Measurements from ENCODE around the gene GMDS. TPM values are rescaled to one million over a fixed set of nuclear protein-coding genes. Genes with fewer than 3 reads are reported as not detected.

Gene GMDS
- total and polyA plus RNA-seq, 2 donors (not counting 1 experiment from before 2014, with no cell fraction given) = 12.7 to 34.5 TPM

GRCh38 chr6:1749041-1749440, 496.4 kb downstream of the GMDS start:
- Histone ChIP-seq H4K20me1 (ENCODE audit: control insufficient read depth, extremely low read depth, insufficient read depth, low read length) (no peaks in the 10 kb centered on the region), H3K9ac (ENCODE audit: insufficient read depth, low read length) (no peak overlapping the region), H3K36me3 (ENCODE audit: control insufficient read depth, insufficient read depth, low read length) (no peaks in the 10 kb centered on the region), H3K9me3 (ENCODE audit: control insufficient read depth, insufficient read depth, low read depth, low read length) (no peaks in the 10 kb centered on the region), H3K4me2 (ENCODE audit: extremely low read depth, insufficient read depth, low read length) (no peak overlapping the region), H3K4me3 (replicated peaks in 1 of 4; ENCODE audit: control extremely low read depth in 1 of 4, insufficient read depth in 1 of 4, low read depth in 3 of 4, low read length in 4 of 4) (no peak overlapping the region), H3K79me2 (ENCODE audit: control insufficient read depth, insufficient read depth, low read length) (no peaks in the 10 kb centered on the region), H3K27me3 (ENCODE audit: control insufficient read depth, insufficient read depth, low read length) (no peaks in the 10 kb centered on the region), H2AFZ (ENCODE audit: low read length) (no peak overlapping the region), H3K27ac (ENCODE audit: insufficient read depth, low read length) (no peak overlapping the region), H3K4me1 (ENCODE audit: control insufficient read depth, extremely low read depth, insufficient read depth, low read length) (no peaks in the 10 kb centered on the region)
- TF ChIP-seq EZH2 (IDR thresholded peaks at IDR 0.05; ENCODE audit: low read length, missing control alignments) = no peak
- TF ChIP-seq, protein P1, sequence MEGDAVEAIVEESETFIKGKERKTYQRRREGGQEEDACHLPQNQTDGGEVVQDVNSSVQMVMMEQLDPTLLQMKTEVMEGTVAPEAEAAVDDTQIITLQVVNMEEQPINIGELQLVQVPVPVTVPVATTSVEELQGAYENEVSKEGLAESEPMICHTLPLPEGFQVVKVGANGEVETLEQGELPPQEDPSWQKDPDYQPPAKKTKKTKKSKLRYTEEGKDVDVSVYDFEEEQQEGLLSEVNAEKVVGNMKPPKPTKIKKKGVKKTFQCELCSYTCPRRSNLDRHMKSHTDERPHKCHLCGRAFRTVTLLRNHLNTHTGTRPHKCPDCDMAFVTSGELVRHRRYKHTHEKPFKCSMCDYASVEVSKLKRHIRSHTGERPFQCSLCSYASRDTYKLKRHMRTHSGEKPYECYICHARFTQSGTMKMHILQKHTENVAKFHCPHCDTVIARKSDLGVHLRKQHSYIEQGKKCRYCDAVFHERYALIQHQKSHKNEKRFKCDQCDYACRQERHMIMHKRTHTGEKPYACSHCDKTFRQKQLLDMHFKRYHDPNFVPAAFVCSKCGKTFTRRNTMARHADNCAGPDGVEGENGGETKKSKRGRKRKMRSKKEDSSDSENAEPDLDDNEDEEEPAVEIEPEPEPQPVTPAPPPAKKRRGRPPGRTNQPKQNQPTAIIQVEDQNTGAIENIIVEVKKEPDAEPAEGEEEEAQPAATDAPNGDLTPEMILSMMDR (conservative IDR thresholded peaks at IDR 0.05 in 1 of 2, IDR thresholded peaks at IDR 0.05 in 1 of 2; ENCODE audit: low read depth in 1 of 2, low read length in 2 of 2) = no peak
- DNase-seq (ENCODE audit: low read depth in 2 of 2) = no peak

DNA sequence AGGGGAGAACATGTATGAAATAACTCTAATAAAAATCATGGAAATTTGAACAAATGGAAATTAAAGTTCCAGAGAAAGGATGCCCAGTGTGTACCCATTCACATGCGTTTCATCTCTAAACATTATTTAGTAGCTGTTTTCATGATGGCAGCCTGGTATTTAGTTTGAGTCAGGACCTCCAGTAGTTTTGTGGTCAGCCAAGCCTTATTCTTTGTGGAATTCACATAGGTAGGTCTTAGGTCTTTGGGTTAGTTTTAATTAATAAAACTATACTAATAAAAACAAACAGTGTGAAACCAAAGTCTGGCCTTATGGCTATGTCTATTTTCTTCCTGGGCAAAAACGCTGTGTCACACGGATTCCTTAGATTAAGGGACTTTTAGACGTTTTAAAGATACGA, 497.9 kb downstream of the GMDS start:
- H3K4me2 ChIP-seq (ENCODE audit: extremely low read depth, insufficient read depth, low read length) = no peak overlapping the region
- H3K4me3 ChIP-seq (replicated peaks in 1 of 4; ENCODE audit: control extremely low read depth in 1 of 4, insufficient read depth in 1 of 4, low read depth in 3 of 4, low read length in 4 of 4) = no peak overlapping the region
- no peak overlapping the region for H3K9ac ChIP-seq (ENCODE audit: insufficient read depth, low read length)
- no peak overlapping the region for H2AFZ ChIP-seq (ENCODE audit: low read length)
- no peaks in the 10 kb centered on the region for H3K27me3 ChIP-seq (ENCODE audit: control insufficient read depth, insufficient read depth, low read length)
- no peaks in the 10 kb centered on the region for H3K36me3 ChIP-seq (ENCODE audit: control insufficient read depth, insufficient read depth, low read length)
- no peaks in the 10 kb centered on the region for H3K4me1 ChIP-seq (ENCODE audit: control insufficient read depth, extremely low read depth, insufficient read depth, low read length)
- H3K9me3 ChIP-seq (ENCODE audit: control insufficient read depth, insufficient read depth, low read depth, low read length) = no peaks in the 10 kb centered on the region
- no peak overlapping the region for H3K27ac ChIP-seq (ENCODE audit: insufficient read depth, low read length)
- TF ChIP-seq, protein P1 (conservative IDR thresholded peaks at IDR 0.05 in 1 of 2, IDR thresholded peaks at IDR 0.05 in 1 of 2; ENCODE audit: low read depth in 1 of 2, low read length in 2 of 2) = no peak
- no peak for TF ChIP-seq EZH2 (IDR thresholded peaks at IDR 0.05; ENCODE audit: low read length, missing control alignments)
- no peak for DNase-seq (ENCODE audit: low read depth in 2 of 2)
- H4K20me1 ChIP-seq (ENCODE audit: control insufficient read depth, extremely low read depth, insufficient read depth, low read length) = no peaks in the 10 kb centered on the region
- no peaks in the 10 kb centered on the region for H3K79me2 ChIP-seq (ENCODE audit: control insufficient read depth, insufficient read depth, low read length)

DNA sequence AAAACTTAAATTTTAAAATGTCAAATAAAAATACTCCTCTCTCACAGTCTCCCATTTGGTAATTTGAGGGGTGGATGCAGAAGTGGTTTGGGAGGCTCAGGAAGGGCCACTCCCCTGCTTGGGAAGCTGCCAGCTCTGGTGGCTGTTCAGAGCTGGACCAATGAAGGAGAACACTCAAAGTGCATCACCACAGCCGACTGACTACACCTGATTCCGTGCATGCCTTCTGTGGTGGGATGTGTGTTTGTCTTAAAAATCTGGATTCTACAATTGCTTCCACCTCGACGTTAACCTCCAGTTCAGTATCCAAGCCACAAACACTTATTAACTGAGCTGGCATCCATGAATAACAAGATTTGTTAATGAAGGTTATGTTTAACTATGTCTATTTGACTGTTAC, 498.4 kb downstream of the GMDS start:
- TF ChIP-seq, protein P1 (conservative IDR thresholded peaks at IDR 0.05 in 1 of 2, IDR thresholded peaks at IDR 0.05 in 1 of 2; ENCODE audit: low read depth in 1 of 2, low read length in 2 of 2) = no peak
- TF ChIP-seq EZH2 (IDR thresholded peaks at IDR 0.05; ENCODE audit: low read length, missing control alignments) = no peak
- Histone ChIP-seq H3K36me3 (ENCODE audit: control insufficient read depth, insufficient read depth, low read length) (no peaks in the 10 kb centered on the region), H3K4me1 (ENCODE audit: control insufficient read depth, extremely low read depth, insufficient read depth, low read length) (no peaks in the 10 kb centered on the region), H3K27me3 (ENCODE audit: control insufficient read depth, insufficient read depth, low read length) (no peaks in the 10 kb centered on the region), H3K4me2 (ENCODE audit: extremely low read depth, insufficient read depth, low read length) (no peak overlapping the region), H2AFZ (ENCODE audit: low read length) (no peak overlapping the region), H3K9me3 (ENCODE audit: control insufficient read depth, insufficient read depth, low read depth, low read length) (no peaks in the 10 kb centered on the region), H4K20me1 (ENCODE audit: control insufficient read depth, extremely low read depth, insufficient read depth, low read length) (no peaks in the 10 kb centered on the region), H3K79me2 (ENCODE audit: control insufficient read depth, insufficient read depth, low read length) (no peaks in the 10 kb centered on the region), H3K4me3 (replicated peaks in 1 of 4; ENCODE audit: control extremely low read depth in 1 of 4, insufficient read depth in 1 of 4, low read depth in 3 of 4, low read length in 4 of 4) (no peak overlapping the region), H3K27ac (ENCODE audit: insufficient read depth, low read length) (no peak overlapping the region), H3K9ac (ENCODE audit: insufficient read depth, low read length) (no peak overlapping the region)
- no peak for DNase-seq (ENCODE audit: low read depth in 2 of 2)

All from fibroblast of lung (primary cell).